Activated gamma-delta T cell treated with anti-CD3 and anti-CD28 coated beads, Interleukin-2, amount 50 U/mL, for 16 hours (primary cell): ENCODE measurements around the gene GHITM.
"Not testable (repeated sequence)": the region's sequence is repeated elsewhere in the genome, so short reads cannot be mapped to it uniquely, and the experiment has no call there.

Experiments
- DNase-seq: peaks from one replicate; pipeline ENCODE4 v3.0.0-alpha.2; 2020; ENCODE audit warnings: low read depth

The GHITM gene

DNA sequence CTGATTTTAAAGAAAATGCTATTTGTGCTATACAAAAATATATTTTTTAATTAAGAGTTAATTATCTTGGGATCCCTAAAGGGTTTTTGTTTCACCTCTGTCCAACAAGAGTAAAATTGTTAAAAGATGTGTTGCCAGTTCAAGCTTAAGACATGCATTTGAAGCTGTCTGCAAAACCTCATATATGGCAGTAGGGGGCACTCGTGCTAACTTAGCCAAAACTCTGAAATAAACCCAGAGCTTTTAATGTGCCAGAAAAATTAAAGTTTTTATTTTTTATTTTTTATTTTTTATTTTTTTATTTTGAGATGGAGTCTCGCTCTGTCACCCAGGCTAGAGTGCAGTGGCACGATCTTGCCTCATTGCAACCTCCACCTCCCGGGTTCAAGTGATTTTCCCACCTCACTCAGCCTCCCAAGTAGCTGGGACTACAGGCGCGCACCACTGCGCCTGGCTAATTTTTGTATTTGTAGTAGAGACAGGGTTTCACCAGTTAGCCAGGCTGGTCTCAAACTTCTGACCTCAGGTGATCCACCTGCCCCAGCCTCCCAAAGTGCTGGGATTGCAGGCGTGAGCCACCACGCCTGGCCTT is 8.8 kb downstream of the GHITM start:
- DNase-seq, result not testable (repeated sequence)

DNA sequence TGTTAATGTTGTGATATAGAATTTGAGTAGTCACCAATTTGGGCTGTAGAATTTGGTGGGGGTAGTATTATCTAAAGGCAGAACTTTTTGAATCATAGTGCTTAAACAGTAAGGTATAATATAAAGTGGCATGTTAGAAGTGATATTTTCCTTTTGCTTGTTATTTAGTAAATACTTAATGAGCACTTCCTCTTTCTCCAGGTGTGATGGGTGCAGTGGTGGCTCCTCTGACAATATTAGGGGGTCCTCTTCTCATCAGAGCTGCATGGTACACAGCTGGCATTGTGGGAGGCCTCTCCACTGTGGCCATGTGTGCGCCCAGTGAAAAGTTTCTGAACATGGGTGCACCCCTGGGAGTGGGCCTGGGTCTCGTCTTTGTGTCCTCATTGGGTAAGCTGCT is 10.5 kb downstream of the GHITM start:
- no peak for DNase-seq

DNA sequence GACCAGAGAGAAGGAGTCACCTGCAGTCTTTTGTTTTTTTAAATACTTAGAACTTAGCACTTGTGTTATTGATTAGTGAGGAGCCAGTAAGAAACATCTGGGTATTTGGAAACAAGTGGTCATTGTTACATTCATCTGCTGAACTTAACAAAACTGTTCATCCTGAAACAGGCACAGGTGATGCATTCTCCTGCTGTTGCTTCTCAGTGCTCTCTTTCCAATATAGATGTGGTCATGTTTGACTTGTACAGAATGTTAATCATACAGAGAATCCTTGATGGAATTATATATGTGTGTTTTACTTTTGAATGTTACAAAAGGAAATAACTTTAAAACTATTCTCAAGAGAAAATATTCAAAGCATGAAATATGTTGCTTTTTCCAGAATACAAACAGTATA is 13.5 kb downstream of the GHITM start:
- no peak for DNase-seq

DNA sequence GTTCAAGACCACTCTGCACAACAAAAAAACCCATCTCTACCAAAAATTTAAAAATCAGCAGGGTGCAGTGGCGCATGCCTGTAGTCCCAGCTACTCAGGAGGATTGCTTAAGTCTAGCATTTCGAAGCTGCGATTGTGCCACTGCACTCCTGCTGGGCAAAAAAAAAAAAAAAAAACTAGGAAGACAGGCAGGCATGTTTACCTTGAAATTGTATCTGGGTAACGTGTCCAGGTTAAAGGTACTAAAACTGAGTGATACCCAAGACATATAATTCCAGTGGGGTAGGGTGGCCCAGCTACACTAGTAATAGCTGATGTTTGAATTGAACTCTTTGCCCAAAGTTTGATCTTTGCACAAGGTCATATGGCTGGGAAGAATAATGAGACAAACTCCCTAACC is 16.2 kb downstream of the GHITM start:
- DNase-seq, result no peak

DNA sequence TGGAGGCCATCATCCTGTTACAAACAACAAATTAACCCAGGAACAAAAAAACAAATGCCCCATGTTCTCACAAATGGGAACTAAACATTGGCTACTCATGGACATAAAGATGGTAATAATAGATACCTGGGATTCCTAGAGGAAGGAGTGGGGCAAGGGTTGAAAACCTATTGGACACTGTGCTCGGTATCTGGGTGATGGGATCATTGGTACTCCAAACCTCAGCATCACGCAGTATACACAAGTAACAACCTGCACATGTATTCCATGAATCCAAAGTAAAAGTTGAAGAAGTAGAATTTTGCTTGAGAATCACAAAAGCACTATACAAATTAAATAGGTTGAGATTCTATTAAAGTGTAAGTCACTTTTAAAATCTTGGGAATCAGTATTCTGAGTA is 16.7 kb downstream of the GHITM start:
- DNase-seq, result no peak

DNA sequence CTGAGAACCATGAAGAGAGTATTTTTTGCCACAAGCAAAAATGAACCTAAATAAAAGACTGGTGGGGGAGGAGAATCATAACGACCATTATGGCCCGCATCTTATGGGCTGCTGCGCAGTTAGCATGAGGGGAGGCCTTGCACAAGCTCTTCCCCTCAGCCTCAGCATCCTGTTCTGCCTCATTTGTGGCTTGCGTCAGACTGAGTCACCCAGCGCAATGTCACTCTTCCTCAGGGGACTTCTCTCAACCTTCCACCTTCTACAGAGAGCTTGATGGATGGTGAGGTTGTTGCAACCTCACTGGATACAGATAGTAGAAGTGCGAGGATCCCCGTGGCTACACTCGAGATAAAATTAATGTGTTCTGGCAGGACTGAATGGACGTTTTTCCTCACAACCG is 17.5 kb downstream of the GHITM start:
- peak; percentile 38 for DNase-seq

DNA sequence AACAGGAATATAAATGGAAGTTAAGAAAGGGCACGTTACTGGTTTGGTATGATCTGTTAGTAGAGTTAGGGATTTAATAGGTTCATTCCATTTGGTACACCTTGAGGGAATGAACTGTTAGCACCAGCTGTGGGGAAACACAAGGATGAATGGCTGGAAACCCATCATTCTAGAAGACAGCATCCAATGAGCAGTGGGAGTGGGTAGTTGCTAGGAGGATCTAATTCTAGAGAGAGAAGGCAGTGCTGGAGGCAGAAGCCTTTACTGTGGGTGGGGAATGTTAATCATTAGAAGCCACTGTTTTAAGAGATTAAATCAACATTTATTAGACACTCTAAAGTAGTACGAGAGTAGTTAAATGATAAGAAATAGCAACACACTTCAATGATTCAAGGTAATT is 18.8 kb downstream of the GHITM start:
- DNase-seq, result no peak

DNA sequence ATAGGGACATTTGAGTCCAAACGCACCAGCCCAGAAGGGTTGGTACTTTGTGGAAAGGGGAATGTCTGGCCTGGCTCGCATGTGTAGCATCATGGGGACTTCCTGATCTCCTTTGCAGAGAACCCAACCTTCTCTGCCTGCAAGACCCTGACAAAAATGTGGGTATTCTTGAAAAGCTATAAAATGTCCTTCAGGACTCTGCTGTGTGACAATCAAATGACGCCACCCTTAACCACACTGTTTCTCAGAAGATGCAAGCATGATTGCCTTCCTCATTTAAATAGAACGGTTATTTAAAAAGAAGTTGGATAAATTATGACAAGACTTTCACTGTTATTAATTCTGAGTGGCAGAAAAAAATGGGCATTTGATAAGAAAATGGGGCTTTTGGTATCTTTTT is 19.2 kb downstream of the GHITM start:
- DNase-seq, result no peak

DNA sequence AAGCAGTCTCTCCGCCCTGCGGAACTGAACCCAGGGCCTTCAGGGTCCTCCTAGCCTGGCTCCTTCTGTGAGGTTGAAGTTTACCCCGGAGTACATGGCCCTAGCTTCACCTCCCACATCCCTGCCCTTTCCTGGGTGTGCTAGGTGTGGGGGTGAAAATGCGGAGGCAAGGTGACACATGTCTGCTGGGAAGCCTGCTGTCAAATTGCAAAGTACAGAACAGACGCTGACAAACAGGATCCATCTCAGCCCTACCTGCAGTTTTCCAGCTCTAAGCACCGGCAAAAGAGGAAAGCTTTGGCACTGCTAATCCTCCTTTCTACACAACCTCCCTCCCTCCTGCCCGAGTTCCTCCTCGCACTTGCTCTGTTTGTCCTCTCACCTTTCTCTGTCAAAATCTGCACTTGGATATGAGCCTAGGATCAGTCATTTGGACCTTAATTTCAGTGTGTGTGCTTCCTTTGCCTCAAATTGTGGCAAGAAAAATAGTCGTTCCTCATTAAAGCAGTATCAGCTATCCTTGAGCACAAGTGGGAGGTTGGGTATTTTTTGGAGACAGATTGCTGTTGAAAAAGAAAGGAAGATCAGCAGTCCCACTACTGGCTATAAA is 19.9 kb downstream of the GHITM start:
- no peak for DNase-seq

DNA sequence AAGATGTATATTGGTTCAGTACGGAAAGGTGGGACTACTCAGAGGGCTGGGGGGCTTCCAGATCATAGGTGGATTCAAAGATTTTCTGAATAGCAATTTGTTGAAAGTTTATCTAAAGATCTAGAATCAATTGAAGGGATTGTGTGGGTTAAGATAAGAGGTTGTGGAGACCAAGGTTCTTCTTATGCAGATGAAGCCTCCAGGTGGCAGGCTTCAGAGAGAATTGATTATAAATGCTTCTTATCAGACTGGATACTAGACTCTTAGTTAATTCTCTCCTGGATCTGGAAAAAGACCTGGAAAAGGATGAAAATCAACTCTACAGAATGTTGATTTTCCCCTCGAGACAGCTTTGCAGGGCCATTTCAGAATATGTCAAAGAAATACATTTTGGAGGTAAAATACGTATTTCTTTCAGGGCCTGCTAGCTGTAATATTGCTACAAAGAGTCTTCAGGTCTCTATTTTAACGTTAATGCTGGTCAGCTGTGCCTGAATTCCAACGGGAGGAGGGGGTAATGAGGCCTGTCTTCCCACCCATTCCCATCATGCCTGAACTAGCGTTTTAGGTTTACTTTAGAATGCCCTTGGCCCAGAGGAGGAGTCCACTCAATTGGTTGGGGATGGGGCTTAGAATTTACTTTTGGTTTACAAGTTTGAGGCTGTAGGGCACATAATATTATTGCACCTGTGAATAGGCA is 21.5 kb downstream of the GHITM start:
- DNase-seq, result no peak

DNA sequence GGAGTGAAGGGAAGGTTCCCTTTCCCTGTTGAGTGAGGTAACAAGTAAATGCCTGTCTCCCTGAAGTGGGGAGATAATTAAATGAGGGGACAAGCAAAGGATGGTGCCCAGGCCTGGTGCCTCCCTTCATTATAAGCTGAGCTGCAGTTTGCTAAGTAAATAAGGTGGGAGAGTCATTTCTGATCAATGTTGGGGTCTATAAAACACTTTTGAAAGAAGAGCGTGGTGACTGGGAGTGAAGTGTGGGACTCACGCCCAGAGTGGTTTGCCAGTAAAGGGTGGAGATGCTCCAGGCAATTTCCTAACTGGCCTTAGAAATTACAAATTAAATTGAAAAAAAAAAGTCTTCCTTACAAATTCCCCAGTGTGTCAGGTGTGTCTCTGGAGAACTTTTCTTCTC is 24.7 kb downstream of the GHITM start:
- DNase-seq, result no peak

DNA sequence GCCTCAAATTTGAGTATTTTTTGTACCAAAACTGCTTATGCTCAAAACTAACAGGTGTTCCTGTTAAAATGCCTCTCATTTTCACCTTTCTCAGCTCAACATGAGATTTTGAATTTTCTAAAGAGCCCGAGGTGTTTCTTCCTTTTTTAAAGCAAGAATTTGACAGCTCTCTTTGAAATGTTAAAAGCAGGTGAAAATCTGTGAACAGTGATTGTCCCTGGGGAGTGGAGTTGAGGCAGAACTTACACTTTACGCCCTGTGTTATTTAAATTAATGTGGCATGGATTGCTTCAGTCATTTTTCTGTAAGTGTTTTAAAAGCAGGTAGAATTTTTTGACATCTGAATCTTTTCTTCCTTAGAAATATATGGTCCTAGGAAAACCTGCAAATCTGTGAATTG is 25.1 kb downstream of the GHITM start:
- DNase-seq, result no peak

DNA sequence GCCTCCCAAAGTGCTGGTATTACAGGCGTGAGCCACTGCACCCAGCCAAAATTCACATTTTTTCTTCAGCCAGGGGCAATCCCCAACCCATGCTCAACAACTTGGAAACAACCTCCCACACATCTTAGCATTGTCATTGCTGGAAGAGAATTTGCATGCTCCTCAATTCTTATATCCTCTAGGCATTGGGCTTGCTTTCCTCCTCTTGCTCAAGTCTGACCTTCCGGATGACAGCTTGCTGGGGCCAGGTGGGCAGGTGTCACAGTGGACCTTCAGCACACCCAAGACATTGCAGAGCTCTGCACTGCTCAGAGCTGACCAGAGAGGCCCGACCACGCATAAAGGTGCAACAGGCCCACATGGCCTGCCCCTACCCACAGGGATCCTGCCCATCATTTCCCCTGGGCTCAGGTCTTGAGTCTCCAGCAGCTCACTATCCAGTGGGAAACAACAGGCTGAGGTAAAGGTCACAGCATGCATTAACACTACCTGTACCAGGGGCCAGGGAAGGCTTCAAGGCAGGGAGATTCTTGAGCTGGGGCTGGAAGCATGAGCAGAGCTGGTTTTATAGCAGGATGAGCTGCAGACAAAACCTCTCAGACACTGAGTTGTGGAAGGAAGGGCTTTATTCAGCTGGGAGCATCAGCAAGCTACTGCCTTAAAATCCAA is 27.4 kb downstream of the GHITM start:
- DNase-seq, result no peak

DNA sequence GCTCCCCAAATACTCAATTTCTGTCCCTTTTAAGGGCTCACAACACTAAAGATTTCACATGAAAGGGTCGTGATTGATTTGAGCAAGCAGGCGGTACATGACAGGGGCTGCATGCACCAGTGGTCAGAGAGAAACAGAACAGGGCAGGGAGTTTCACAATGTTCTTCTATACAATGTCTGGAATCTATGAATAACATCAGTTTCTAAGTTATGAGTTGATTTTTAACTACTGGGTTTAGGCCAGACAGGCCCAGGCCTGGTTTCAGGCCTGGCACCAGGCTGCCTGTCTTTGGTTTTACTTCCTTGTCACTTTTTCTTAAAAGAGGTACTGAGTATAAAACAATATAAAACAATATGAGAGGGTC is 28.0 kb downstream of the GHITM start:
- not testable (repeated sequence) for DNase-seq

DNA sequence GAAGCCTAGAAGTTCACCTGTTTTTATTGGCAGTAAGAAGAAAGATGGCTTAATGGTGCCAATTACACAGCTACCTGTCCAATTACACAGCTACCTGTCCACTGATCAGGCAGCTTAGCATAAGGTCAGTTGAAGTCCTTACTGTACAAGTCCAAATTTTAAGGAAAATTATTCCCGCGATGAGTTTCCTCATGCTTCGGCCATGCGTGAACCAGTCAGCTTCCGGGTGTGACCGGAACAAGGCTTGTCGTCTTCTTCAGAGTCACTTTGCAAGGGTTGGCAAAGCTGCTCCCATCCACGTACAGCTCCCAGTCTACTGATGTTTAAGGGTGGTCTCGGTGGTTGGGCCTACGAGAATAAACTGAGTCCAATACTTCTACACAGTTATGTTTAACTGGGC is 29.1 kb downstream of the GHITM start:
- not testable (repeated sequence) for DNase-seq

DNA sequence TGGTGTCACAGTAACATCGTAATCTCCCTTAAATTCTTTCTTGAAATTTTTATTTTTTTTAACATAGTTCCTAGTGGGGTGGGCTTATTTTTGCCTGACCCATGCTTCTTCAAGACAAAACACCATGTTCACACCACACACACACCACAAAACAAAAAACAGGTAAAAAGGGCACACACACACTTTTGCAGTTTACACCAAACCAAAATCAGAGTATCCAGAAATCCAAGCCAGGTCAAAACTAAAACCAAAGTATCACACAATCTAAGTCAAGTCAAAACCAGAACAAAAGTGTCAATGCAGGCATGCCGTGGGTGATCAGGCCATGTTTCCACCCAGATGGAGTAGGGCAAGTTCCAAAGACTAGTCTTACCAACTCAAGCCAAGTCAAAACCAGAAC is 31.9 kb downstream of the GHITM start:
- DNase-seq, result not testable (repeated sequence)

DNA sequence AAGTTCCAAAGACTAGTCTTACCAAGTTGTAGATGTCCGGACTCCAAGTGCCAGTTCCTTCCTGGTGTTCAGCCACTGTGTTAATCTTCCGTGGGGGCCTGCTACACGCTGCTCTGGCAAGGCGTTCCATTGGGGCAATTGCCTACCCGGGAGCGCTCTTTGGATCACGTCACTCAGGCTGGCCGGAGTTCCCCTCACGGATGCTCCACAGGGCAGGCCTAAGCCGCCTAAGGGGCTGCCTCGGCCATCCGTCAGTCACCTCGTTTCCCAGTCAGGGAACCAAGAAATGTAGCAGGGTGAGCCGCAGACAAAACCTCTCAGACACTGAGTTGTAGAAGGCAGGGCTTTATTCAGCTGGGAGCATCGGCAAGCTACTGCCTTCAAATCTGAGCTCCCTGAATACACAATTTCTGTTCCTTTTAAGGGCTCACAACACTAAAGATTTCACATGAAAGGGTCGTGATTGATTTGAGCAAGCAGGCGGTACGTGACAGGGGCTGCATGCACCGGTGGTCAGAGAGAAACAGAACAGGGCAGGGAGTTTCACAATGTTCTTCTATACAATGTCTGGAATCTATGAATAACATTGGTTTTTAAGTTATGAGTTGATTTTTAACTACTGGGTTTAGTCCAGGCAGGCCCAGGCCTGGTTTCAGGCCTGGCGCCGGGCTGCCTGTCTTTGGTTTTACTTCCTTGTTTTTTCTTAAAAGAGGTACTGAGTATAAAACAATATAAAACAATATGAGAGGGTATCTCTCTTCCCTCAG is 32.6 kb downstream of the GHITM start:
- not testable (repeated sequence) for DNase-seq

DNA sequence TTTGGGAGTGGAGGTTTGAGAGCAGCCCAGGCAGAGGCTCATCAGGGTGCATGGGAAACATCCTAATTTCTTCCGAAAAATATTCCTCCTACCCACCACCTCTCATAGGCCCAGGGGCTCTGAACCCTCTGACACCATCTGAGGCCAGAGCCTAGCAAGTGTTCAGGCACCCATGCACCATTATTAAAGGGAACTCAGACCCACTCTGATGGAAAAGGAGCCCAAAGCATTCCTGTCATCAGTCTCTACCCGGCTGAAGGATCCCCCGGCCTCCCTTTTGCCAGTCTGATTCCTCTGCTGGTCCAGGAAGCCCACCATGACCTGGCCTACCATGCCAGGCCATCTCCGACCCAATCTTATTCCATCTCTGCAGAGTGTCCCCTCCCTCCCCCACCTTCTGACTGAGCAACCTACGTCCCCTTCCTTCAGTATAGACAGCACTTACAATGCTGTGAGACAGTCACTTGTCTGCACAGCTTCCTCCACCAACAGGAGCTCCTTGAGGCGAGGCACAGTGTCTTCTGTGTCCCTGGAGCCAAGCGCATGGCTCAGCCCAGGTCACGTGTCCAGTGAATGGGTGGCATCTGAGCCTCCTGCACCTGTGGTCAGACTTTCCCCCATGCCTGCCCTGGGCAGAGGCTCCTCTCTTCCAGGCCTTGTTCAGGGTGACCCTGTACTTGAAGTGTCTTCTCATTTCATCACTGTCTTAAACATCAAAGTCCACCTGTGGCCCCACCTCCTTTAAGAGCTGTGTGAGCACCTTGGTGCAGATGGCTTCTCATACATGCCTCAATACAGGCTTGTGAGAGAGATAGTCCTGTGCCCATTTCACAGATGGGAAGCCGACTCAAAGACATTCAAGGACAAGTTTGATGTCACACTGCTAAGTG is 33.4 kb downstream of the GHITM start:
- DNase-seq, result no peak

DNA sequence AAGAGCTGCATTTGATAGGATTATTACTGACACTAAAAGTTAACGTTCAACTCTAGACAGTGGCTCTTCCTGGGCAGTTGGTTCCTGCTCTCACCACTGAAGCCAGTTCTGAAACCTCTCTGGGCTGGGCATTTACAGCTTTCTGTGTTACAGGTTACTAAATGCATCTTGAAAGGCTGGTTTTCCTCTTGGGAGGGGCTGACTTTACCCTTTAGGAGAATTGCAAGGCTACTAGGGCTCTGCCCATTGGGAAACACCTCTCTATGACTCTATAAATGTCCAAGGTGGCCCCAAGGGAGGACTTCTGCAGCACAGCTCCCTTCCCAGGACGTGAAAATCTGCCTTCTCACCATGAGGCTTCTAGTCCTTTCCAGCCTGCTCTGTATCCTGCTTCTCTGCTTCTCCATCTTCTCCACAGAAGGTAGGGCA is 34.2 kb downstream of the GHITM start, which contains the start of gene GPR15LG:
TSS of gene GPR15LG (plus strand) at position 301 of the 429 bp plus-strand sequence. CDS start at position 352, 51 bp downstream.
- DNase-seq, result no peak

DNA sequence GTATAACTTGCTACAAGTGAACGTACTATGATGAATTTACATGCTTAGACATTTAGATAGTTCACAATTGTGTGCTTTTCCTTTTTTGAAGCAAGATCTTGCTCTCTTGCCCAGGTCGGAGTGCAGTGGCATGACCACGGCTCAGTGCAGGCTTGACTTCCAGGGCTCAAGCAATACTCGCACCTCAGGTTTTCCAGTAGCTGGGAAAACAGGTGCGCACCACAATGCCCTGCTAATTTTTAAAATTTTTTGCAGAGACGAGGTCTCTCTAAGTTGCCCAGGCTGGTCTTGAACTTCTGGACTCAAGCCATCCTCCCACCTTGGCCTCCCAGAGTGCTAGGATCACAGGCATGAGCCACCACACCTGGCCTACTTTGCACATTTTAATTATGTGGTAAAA is 36.1 kb downstream of the GHITM start:
- DNase-seq, result no peak

DNA sequence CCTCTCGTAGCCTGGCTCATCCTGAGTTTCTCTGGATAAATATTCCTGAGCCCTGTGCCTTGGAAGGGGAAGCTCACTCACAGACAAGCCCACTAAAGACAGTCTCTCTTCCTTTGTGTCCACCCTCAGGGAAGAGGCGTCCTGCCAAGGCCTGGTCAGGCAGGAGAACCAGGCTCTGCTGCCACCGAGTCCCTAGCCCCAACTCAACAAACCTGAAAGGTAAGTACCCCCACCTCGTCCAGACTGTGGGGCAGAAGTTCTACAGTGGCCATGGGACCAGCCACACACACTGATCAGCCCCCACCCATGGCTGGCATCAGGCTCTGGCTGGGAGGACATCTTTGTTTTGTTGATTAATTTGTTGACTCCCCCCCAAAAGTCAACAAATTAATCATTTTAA is 37.0 kb downstream of the GHITM start:
- DNase-seq, result no peak
